ENCODE results near the gene USF3. TPM values are rescaled to one million over a fixed set of nuclear protein-coding genes. Genes with fewer than 3 reads are reported as not detected.

The USF3 gene
- total and polyA plus RNA-seq, 12 donors = 3.3 to 21.2 (median 15.9) TPM

DNA sequence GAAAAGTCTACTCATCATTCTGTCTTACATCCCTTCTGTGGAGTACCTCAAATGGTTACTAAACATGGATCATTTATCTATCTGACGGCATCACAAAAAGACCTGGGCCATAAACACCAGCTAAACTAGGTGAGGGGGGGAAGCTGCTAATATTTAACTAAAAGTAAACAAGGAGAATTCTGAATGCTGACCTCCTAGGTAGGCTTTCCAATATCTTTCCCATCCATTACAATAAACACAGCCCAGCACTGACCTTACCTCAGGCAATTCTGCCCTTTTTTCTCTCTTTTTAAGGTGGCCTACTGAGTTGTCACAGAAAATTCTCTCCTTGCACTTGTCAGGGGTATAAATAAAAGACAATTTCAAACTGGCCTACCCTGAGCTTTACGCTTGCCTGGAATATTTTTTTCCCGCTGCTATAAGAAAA lies 33.1 kb downstream of the USF3 start:
- ATAC-seq = no peak
- peaks cover 0 to 22% (median 3%) of the 10 kb centered on the region in 9 donors for H3K4me1 ChIP-seq
- peaks cover 0 to 75% (median 18%) of the 10 kb centered on the region in 9 donors for H3K36me3 ChIP-seq
- 94 to 95% methylated on average over 3 of the region's 3 CpGs for WGBS, 2 donors
- no peak overlapping the region for H3K27ac ChIP-seq
- intact Hi-C loops (cut with DNase I) = no loop called here
- H3K4me3 ChIP-seq = no peak overlapping the region
- TF ChIP-seq, protein P1, sequence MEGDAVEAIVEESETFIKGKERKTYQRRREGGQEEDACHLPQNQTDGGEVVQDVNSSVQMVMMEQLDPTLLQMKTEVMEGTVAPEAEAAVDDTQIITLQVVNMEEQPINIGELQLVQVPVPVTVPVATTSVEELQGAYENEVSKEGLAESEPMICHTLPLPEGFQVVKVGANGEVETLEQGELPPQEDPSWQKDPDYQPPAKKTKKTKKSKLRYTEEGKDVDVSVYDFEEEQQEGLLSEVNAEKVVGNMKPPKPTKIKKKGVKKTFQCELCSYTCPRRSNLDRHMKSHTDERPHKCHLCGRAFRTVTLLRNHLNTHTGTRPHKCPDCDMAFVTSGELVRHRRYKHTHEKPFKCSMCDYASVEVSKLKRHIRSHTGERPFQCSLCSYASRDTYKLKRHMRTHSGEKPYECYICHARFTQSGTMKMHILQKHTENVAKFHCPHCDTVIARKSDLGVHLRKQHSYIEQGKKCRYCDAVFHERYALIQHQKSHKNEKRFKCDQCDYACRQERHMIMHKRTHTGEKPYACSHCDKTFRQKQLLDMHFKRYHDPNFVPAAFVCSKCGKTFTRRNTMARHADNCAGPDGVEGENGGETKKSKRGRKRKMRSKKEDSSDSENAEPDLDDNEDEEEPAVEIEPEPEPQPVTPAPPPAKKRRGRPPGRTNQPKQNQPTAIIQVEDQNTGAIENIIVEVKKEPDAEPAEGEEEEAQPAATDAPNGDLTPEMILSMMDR (IDR thresholded peaks at IDR 0.05) = no peak
- DNase-seq = no peak
- no peaks in the 10 kb centered on the region for H3K9me3 ChIP-seq
- no peaks in the 10 kb centered on the region for H3K27me3 ChIP-seq

DNA sequence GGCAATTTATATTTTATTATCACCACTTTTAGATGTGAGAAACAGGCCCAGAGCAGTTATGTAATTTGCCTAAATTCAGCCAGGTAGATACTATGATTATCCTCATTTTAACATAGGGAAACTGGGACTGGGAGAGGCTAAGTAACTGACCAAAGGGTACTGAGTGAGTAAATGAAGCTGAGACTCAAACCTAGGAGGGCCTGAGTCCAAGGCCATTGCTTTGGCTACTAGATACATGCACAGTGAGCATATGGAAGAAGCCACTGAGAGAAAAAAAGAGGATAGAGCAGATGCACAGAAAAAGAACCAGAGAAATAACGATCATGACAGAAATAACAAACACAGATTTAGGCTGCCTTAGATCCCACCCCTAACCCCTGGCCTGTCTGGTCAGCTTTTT lies 33.6 kb downstream of the USF3 start:
- DNase-seq (no peak), ATAC-seq (no peak)
- Histone ChIP-seq H3K4me1 (peaks cover 0 to 25% (median 1%) of the 10 kb centered on the region in 9 donors), H3K36me3 (peaks cover 0 to 77% (median 18%) of the 10 kb centered on the region in 9 donors), H3K4me3 (no peak overlapping the region), H3K27me3 (no peaks in the 10 kb centered on the region), H3K9me3 (no peaks in the 10 kb centered on the region), H3K27ac (peak overlapping the region in 1 of 10 donors; percentile 0)
- intact Hi-C loops (cut with DNase I) = no loop called here
- TF ChIP-seq, protein P1 (IDR thresholded peaks at IDR 0.05) = no peak
- WGBS, 2 donors = 87 to 96% methylated on average over 1 of the region's 1 CpG

DNA sequence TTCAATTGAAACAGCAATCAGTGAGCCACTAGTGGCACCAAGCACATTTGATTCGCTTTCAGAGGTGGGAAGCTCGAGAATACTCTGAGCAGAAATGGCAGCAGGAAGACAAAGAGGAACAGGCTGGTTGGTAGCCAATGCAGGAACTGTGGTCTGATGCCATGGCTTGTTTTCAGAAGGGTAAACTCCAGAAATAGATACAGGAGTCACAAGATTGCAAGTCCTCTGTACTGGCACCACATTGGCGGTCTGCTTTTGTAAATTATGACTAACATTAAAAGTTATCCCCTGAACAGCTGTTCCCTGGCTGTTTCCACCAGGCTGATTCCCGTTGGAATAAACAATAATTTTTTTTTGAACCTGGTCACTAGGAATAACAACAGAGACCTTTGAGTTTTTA lies 35.5 kb downstream of the USF3 start:
- WGBS, 2 donors = 59 to 66% methylated on average over 4 of the region's 4 CpGs
- Histone ChIP-seq H3K4me3 (no peak overlapping the region), H3K27me3 (no peaks in the 10 kb centered on the region), H3K27ac (peak overlapping the region; percentile 2 to 78 (median 60)), H3K4me1 (peaks cover 0 to 25% (median 0%) of the 10 kb centered on the region in 9 donors), H3K36me3 (peaks cover 0 to 85% (median 18%) of the 10 kb centered on the region in 9 donors), H3K9me3 (no peaks in the 10 kb centered on the region)
- intact Hi-C loops (cut with DNase I) = no loop called here
- ATAC-seq = peak; percentile 60 to 98 (median 91)
- TF ChIP-seq, protein P1 (IDR thresholded peaks at IDR 0.05) = no peak
- DNase-seq = peak in 1 of 2 donors; percentile 37

DNA sequence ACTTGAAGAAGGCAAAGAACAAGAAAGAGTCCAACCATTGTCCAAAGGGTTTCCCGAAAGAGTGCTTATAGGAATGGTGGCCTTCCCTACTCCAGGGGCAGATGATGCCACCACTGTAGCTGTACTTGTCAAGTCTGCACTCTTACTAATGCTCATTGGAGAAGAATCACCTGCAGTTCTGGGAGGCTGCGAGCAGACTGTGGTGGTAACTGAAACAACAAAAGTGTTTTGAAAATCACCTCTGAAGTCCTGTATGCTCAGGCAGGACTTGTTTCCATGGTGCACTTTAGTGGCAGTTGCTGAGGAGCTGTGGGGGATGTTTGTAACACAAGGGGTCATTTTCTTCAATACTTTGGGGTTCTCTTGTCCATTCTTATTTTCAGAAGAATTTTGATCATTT lies 36.0 kb downstream of the USF3 start:
- peak in 4 of 8 donors; percentile 12 to 37 (median 31) for ATAC-seq
- Histone ChIP-seq H3K27me3 (no peaks in the 10 kb centered on the region), H3K4me3 (no peak overlapping the region), H3K36me3 (peaks cover 0 to 85% (median 18%) of the 10 kb centered on the region in 9 donors), H3K4me1 (peaks cover 0 to 26% (median 1%) of the 10 kb centered on the region in 9 donors), H3K27ac (peak overlapping the region; percentile 2 to 78 (median 60)), H3K9me3 (no peaks in the 10 kb centered on the region)
- DNase-seq = no peak
- TF ChIP-seq, protein P1 (IDR thresholded peaks at IDR 0.05) = no peak
- WGBS, 2 donors = 98% methylated on average over 2 of the region's 2 CpGs
- intact Hi-C loops (cut with DNase I) = no loop called here

Measured in heart right ventricle (tissue), 16 donors.